ENCODE results near the gene TBX4.

DNA sequence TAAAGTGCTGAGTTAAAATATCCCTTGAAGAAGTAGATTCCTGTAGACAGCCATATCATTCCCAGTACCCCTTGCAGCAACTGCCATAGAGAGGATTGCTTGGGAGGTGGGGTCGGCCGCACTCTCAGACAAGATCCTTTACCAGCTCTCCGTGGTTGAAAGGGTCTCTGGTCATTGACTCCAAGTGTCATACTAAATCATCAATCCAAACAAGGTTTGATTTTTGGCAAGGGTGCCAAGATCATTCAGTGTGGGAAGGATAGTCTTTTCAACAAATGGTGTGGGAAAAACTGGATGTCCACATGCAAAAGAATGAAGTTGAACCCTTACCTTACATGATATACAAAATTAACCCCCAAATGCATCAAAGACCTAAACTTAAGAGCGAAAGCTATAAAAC lies 30.8 kb upstream of the TBX4 start:
- TF ChIP-seq SP1 (IDR thresholded peaks at IDR 0.05) (no peak), FOXK2 (IDR thresholded peaks at IDR 0.05) (no peak), BHLHE40 (IDR thresholded peaks at IDR 0.05; ENCODE audit: borderline replicate concordance) (no peak), NFRKB (IDR thresholded peaks at IDR 0.05) (no peak)
